Activated naive CD8-positive, alpha-beta T cell treated with anti-CD3 and anti-CD28 coated beads, Interleukin-2, amount 10 ng/mL, durations not matched to agents 7 days and 5 days (primary cell): ENCODE results near the gene KCNMB1. TPM values are rescaled to one million over a fixed set of nuclear protein-coding genes. Genes with fewer than 3 reads are reported as not detected.

Source experiments
- ATAC-seq: fragments of 150-1000 bp; cut with Tn5 transposase; one replicate; pipeline ENCODE4 v1.10.0; 2021; ENCODE audit warnings: low read depth, moderate library complexity
- POLR2A ChIA-PET: fragments of 350-600 bp; sonication (Branson Sonifier 250); formaldehyde crosslinking; loops from one replicate; lab custom pipeline; 2021; ENCODE audit warnings: antibody characterized with exemption; lab: Charles Lee
- DNase-seq: peaks from one replicate; pipeline ENCODE4 v3.0.0; 2021
- H3K27ac Mint-ChIP-seq: one replicate; pipeline ENCODE4 v1.8.0; 2022; ENCODE audit warnings: mild to moderate bottlenecking, mixed read lengths
- H3K27me3 Mint-ChIP-seq: one replicate; pipeline ENCODE4 v1.8.0; 2022; ENCODE audit warnings: mild to moderate bottlenecking, moderate library complexity, mixed read lengths
- H3K36me3 Mint-ChIP-seq: one replicate; pipeline ENCODE4 v1.8.0; 2021; ENCODE audit warnings: mild to moderate bottlenecking, mixed read lengths
- H3K4me1 Mint-ChIP-seq: one replicate; pipeline ENCODE4 v1.8.0; 2021; ENCODE audit warnings: mixed read lengths
- H3K4me3 Mint-ChIP-seq: one replicate; pipeline ENCODE4 v1.8.0; 2022; ENCODE audit warnings: mild to moderate bottlenecking, moderate library complexity, mixed read lengths
- H3K9me3 Mint-ChIP-seq: one replicate; pipeline ENCODE4 v1.8.0; 2021; ENCODE audit warnings: mixed read lengths
- total RNA-seq, 2 experiments: library from RNA; stranded (reverse); gene quantifications; one replicate each; pipeline ENCODE4 v1.2.3, GENCODE V29; 2021

KCNMB1 gene, protein sequence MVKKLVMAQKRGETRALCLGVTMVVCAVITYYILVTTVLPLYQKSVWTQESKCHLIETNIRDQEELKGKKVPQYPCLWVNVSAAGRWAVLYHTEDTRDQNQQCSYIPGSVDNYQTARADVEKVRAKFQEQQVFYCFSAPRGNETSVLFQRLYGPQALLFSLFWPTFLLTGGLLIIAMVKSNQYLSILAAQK
- not detected for total RNA-seq

DNA sequence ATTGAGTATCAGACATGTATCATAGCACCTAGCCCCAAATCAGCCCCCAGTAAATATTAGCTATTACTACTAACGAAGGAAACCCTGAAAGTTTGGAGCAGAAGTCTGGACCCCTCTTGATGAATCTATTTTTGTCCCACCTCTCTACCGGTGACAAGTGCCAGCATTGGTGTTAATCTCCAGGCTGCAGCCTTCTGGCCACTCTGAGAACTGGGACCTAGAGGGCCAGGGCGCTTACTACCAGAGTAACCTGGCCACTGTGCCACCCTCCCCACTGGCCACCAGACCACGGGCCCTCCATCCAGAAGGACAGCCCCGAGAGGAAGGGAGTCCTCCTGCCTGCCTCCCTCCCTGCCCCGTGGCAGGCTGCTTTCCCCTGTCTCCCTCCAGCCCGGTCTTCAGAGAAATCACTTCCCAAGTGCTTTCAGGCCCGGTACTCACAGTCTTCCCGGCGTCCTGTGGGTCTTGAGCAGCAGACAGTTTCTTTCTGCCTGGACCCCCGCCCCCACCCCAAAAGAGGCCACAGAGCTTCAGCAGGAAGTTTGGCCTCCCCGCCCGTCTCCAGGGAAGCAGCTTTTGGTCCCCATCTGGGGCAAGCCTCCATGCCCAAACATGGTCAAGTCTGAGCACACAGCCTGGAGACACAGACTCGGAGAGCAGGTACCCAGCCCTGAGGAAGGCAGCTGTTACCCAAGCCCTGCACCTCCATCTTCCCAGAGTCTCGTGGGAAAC is at the start of gene KCNMB1:
KCNMB1 (minus strand) TSS at position 550 of the 732 bp plus-strand sequence. CDS start 3,920 bp downstream, outside the sequence.
- POLR2A ChIA-PET: no interaction called here
- peaks cover 10% of the 10 kb centered on the region for H3K4me1 Mint-ChIP-seq
- H3K27ac Mint-ChIP-seq: no peak within 1 kb of the TSS
- H3K4me3 Mint-ChIP-seq: no peak within 1 kb of the TSS
- H3K27me3 Mint-ChIP-seq: peaks cover 13% of the 10 kb centered on the region
- H3K36me3 Mint-ChIP-seq: no peaks in the 10 kb centered on the region
- no peaks in the 10 kb centered on the region for H3K9me3 Mint-ChIP-seq
- DNase-seq (no peak), ATAC-seq (no peak)

DNA sequence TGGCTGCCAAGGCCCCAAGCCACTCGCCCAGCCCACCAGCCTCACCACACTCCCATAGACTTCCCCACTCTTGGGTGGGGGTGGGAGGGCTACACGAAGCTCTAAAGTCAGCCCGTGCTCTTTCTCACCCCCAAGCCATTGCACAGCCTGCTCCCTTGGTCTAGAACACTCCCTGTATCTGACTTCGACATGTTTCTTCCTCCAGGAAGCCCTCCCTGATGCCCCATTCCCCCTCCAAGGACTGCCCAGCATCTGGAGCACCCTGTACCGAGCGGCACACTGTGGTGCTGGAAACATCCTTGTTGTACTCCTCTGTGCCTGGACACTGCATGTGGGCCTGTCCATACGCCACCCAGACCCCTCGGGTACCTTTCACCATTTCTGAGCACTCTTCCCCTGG is 49.4 kb upstream of the KCNMB1 start:
- no peak for ATAC-seq

DNA sequence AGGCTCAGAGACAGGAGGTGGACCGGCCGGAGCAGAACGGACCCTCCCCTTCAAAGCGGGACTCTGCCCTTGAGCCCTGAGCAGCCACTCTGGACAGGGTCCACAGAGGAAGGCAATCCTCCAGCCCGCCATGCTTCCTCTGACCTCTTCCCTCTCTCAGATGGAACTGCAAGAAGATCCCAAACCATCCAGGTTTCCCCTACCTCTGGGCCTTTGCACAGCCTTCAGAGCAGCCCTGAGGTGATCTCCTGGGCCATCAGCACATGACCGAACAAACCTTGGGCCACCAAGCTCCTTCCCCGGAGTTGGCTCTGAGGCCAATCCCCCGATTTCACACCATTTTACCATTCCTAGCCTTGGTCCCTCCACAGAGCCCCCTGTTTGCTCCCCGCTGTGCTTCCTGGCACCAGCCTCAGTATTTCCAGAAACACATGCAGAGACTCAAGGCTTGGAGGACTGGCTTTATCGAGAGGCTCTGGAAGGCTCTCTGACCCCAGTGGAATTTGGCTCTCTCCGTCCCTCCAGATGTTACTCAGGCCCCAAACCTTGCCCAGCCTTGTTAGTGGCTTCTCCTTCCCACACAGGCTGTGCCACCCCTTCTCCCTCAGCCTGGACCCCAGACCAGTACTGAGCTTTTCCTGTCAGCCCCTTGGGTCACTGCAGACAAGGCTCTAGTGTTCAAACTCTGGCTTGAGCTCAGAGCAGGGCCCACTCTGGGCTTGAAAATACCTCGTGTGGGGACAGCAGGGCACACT is 48.6 kb upstream of the KCNMB1 start:
- Mint-ChIP-seq H3K4me3 (no peak overlapping the region), H3K27ac (no peak overlapping the region), H3K9me3 (no peaks in the 10 kb centered on the region), H3K27me3 (no peaks in the 10 kb centered on the region), H3K36me3 (no peaks in the 10 kb centered on the region), H3K4me1 (no peaks in the 10 kb centered on the region)
- POLR2A ChIA-PET: no interaction called here
- no peak for ATAC-seq
- no peak for DNase-seq

More for the DNA sequence above, 49.4 kb upstream of the KCNMB1 start:
- no peak for DNase-seq
- Mint-ChIP-seq H3K9me3 (no peaks in the 10 kb centered on the region), H3K4me3 (no peak overlapping the region), H3K4me1 (no peaks in the 10 kb centered on the region), H3K27ac (no peak overlapping the region), H3K36me3 (no peaks in the 10 kb centered on the region), H3K27me3 (no peaks in the 10 kb centered on the region)
- POLR2A ChIA-PET: no interaction called here

DNA sequence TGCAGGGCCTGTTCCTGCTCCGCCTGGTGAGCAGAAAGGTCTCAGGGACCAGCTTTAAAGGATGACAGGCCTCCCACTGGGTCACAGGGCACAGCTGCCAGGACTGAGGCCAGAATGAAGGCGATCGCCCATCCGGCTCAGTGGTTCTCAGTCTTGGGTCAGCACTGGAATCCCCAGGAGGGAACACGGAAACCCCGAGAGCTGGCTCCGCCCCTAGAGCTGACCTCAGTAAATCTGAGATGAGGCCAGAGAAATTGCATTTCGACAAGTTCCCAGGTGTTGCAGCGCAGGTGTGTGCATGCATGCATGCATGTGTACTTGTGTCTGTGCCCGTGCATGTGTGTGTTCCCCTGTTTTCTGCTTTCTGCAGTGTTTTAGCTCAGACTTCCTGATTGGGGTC is 47.2 kb upstream of the KCNMB1 start:
- no peak overlapping the region for H3K27ac Mint-ChIP-seq
- H3K4me1 Mint-ChIP-seq: no peaks in the 10 kb centered on the region
- peaks cover 3% of the 10 kb centered on the region for H3K27me3 Mint-ChIP-seq
- POLR2A ChIA-PET: no interaction called here
- DNase-seq (no peak), ATAC-seq (no peak)
- H3K36me3 Mint-ChIP-seq: no peaks in the 10 kb centered on the region
- no peaks in the 10 kb centered on the region for H3K9me3 Mint-ChIP-seq
- H3K4me3 Mint-ChIP-seq: no peak overlapping the region

DNA sequence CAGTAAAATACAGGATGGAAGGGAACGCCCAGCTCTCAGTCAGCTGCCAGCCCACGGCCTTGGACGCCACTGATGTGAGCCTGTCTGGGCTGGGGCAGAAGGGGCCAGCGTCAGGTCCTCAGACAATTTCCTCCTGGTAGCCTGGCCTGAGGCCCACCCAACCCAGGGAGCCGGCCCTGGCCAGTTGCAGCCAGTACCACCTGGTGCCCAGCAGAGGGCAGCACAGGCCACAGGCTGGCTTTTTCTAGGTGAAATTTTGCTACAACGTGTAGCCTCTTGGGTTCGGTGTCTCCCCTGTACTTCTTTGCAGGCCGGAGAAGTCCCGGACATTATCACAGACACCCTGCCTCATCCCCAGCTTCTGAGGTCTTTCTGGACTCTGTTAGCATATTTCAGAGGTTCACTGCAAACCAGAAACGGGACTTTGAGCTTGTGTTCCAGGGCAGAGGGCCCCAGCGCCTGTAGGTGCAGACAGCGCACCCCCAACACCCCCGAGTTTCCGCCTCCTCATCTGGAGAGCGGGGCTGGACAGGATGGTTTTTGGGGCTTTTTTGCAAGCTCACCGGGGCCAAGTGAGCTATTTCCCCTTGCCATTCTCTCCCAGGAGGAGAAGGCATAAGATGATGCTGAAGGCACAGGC is 45.9 kb upstream of the KCNMB1 start:
- POLR2A ChIA-PET: no interaction called here
- Mint-ChIP-seq H3K36me3 (no peaks in the 10 kb centered on the region), H3K27ac (no peak overlapping the region), H3K4me3 (no peak overlapping the region), H3K4me1 (no peaks in the 10 kb centered on the region), H3K9me3 (no peaks in the 10 kb centered on the region), H3K27me3 (peaks cover 4% of the 10 kb centered on the region)
- peak; percentile 73 for DNase-seq
- ATAC-seq: peak; percentile 72

DNA sequence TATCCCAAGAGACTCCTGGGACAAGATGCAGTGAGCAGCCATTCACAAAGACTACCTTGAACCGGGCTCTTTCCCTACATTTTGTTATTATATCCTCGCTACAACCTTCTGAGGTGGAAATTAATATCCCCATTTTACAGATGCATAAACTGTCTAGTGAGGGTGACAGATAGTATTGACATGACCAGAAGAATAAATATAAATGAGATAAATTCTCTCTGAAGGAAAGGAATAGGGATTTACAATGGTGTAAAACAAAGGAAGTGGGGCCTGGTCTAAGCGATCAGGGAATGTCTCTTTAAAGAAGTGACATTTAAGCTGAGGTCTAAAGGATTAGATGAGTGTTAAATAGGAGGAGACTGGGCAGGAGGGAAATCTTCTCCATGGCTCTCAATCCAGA is 43.5 kb upstream of the KCNMB1 start:
- Mint-ChIP-seq H3K36me3 (no peaks in the 10 kb centered on the region), H3K27ac (no peak overlapping the region), H3K27me3 (peaks cover 13% of the 10 kb centered on the region), H3K4me3 (no peak overlapping the region), H3K9me3 (no peaks in the 10 kb centered on the region), H3K4me1 (no peaks in the 10 kb centered on the region)
- POLR2A ChIA-PET: no interaction called here
- no peak for DNase-seq
- ATAC-seq: no peak

DNA sequence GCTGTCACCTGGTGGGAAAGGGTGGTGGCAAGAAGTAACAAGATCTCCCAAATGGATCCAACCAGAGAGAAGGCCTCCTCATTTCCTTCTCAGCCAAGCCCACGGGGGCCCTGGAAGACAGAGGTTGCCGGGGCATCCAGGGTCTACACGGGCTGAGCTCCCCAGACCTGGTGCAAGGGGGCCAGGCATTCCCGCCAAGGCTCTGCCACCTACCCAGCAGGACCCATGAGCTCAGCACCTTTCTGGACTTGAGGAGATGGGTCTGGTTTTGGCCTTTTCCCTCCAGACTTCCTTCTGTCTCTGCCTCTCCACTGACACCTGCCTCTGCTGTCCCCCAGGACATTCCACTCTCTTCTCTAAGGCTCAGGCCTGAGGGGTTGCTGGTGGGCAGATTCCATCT is 42.4 kb upstream of the KCNMB1 start:
- Mint-ChIP-seq H3K36me3 (no peaks in the 10 kb centered on the region), H3K9me3 (no peaks in the 10 kb centered on the region), H3K4me1 (no peaks in the 10 kb centered on the region), H3K27me3 (peaks cover 13% of the 10 kb centered on the region), H3K4me3 (no peak overlapping the region), H3K27ac (no peak overlapping the region)
- ATAC-seq (no peak), DNase-seq (no peak)
- POLR2A ChIA-PET: no interaction called here

DNA sequence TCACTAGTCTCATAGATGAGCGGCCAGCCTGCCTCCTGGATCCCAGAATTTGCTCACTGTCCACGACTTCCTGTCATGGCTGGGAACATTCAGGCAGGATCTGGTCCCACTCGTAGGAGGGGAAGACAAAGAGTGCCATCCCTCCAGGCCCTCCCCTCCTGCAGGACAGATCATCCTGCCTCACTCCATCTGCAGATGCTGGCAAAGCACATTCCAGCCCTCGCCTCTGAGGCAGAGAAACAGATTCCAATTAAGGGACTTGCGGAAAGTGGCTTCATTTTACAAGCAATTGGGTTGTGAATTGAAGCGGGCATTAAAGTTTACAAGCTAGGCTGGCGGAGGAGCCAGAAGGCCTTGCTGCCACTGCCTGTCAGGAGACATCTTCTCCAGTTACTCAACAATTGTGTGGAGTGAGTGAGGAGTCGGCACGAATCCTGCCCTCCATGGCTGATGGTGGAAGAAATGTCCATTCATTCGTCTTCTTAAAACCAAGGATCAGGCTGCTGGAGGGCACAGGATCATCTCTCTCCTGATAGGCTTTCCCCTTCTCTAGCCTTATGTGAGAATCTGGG is 41.8 kb upstream of the KCNMB1 start:
- no peak overlapping the region for H3K27ac Mint-ChIP-seq

DNA sequence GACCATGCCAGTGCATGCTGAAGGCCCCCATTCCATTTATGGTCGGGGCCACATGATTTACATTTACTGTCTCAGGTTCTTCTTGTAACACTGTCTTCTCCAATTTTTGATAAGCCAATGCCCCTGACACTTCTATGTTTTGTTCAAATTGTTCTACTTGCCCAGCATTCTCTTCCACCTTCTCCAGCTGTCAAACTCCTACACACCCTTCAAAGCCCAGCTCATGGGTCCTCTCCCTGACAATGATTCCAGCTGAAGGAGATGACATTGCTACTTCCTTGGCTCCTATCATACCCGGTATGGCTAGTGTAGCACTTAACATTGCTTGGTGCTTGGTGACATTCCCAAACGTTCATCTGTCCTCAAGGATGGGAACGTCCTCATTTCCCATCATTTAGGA is 41.1 kb upstream of the KCNMB1 start:
- Mint-ChIP-seq H3K4me1 (no peaks in the 10 kb centered on the region), H3K27me3 (peaks cover 13% of the 10 kb centered on the region), H3K4me3 (no peak overlapping the region), H3K36me3 (no peaks in the 10 kb centered on the region), H3K27ac (no peak overlapping the region), H3K9me3 (no peaks in the 10 kb centered on the region)
- DNase-seq: no peak
- POLR2A ChIA-PET: no interaction called here
- ATAC-seq: no peak

More for the DNA sequence above, 41.8 kb upstream of the KCNMB1 start:
- ATAC-seq: no peak
- Mint-ChIP-seq H3K9me3 (no peaks in the 10 kb centered on the region), H3K36me3 (no peaks in the 10 kb centered on the region), H3K27me3 (peaks cover 13% of the 10 kb centered on the region), H3K4me1 (no peaks in the 10 kb centered on the region), H3K4me3 (no peak overlapping the region)
- POLR2A ChIA-PET: no interaction called here
- no peak for DNase-seq

DNA sequence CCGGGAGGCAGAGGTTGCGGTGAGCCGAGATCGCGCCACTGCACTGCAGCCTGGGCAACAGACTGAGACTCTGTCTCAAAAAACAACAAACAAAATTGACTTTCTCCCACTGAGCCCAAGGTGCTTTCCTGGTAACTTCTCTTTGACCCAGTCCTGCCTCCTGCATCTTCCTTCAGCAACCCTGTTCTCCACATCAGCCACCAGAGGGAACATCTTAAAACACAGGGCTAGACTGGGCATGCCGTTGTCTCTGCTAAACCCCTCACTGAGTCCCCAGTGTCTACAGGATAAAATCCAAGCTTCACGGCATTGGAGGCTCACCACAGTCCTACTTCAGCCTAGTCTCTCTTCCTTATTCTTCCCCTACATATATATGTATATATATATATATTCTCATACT is 39.8 kb upstream of the KCNMB1 start:
- Mint-ChIP-seq H3K27me3 (peaks cover 15% of the 10 kb centered on the region), H3K27ac (no peak overlapping the region), H3K9me3 (no peaks in the 10 kb centered on the region), H3K4me3 (no peak overlapping the region), H3K36me3 (no peaks in the 10 kb centered on the region), H3K4me1 (no peaks in the 10 kb centered on the region)
- ATAC-seq (no peak), DNase-seq (no peak)
- POLR2A ChIA-PET: no interaction called here

DNA sequence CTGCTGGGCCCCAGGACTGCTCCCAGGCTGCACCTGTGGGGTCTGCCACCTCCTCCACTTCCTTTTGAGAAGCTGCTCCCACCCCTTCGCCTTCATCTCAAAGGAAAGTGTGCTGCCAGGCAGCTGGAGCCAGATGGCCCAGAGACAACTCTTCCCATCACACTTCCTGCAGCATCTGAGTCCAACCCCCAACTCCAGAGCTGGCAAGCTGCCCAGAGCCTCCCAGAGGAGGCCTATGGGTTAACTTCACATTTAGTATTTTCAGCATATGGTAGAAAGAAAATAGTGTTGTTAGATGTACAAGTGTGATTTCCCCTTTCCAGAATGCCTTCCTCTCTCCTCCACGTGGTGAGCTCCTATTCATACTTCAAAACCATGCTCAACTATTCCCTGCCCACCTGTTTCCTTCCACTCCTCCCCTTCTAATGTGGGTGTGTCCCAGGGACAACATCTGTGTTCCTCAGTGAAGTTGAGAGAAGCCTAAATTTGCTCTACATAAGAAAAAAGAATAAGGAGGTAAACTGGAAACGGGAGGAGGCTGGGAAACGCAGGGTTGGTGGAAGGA is 38.6 kb upstream of the KCNMB1 start:
- no peak for ATAC-seq
- Mint-ChIP-seq H3K4me1 (no peaks in the 10 kb centered on the region), H3K36me3 (no peaks in the 10 kb centered on the region), H3K27me3 (peaks cover 16% of the 10 kb centered on the region), H3K4me3 (no peak overlapping the region), H3K27ac (no peak overlapping the region), H3K9me3 (no peaks in the 10 kb centered on the region)
- DNase-seq: no peak
- POLR2A ChIA-PET: no interaction called here

DNA sequence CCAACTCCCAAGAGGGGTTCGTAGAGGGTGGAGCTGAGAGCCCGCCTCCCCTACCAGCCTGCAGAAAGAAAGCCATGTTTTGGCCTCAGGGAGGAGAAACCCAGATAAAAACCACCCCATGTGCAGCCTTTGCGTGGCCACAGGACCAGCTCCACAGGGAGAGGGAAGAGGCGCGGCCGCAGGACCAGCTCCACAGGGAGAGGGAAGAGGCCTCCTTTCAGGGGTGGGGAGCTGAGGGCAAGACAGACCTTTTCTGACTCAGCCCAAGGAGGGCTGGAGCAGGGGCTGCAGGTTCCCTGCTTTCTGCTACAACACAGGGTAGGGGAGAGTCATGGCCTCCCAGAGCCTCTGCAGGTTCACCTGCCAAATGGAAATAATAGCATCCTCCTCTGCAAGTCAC is 37.6 kb upstream of the KCNMB1 start:
- Mint-ChIP-seq H3K27me3 (peaks cover 14% of the 10 kb centered on the region), H3K4me3 (no peak overlapping the region), H3K27ac (no peak overlapping the region), H3K4me1 (no peaks in the 10 kb centered on the region), H3K36me3 (no peaks in the 10 kb centered on the region), H3K9me3 (no peaks in the 10 kb centered on the region)
- no peak for DNase-seq
- POLR2A ChIA-PET: no interaction called here
- no peak for ATAC-seq

DNA sequence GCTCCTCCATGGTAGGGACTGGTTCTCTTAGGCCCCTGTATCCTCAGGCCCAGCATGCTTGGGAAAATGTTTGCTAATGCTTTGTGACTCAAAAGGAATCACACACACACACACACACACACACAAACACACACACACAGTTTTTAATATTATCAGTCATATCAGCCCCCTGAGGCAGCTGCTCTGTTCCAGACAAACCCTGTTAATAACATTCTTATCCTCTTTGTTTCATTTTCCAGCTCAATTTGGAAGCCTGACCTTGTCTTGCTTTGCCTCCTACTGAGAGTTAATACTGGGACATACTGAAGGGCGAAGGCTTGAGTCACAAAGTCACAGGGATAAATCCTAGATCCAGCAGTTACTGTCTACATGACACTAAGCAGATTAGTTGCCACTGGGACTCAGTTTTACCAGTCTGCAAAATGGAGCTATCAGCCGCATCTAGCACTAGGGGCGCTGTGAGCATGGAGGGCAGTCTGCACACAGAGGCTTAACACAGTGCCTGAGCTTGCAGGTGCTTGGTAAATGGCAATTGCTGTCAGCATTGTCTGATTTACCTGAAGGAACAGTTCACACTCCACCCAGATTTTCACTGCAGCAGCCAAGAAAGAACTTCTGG is 37.1 kb upstream of the KCNMB1 start:
- H3K27ac Mint-ChIP-seq: no peak overlapping the region
- no peak for ATAC-seq
- POLR2A ChIA-PET: no interaction called here

More for the DNA sequence above, 37.1 kb upstream of the KCNMB1 start:
- Mint-ChIP-seq H3K4me3 (no peak overlapping the region), H3K4me1 (no peaks in the 10 kb centered on the region), H3K9me3 (no peaks in the 10 kb centered on the region), H3K27me3 (peaks cover 16% of the 10 kb centered on the region), H3K36me3 (no peaks in the 10 kb centered on the region)
- no peak for DNase-seq
